Mesenteric fat pad (tissue), 1 donor: ENCODE measurements around the gene TBC1D1. TPM values are rescaled to one million over a fixed set of nuclear protein-coding genes. Genes with fewer than 3 reads are reported as not detected.

Source experiments
- DNase-seq: peaks from one replicate; pipeline ENCODE4 v3.0.0-alpha.2; 2020; ENCODE audit warnings: low spot score
- total RNA-seq: library from RNA; stranded (reverse); fragmentation: NEBNext Ultra II Directional; extraction: Animal tissue kit (Norgen Biotek cat#: 25700); gene quantifications from one replicate; pipeline ENCODE4 v1.2.1, GENCODE V29; 2021
- donor health status: DM: yes; HTN: yes; CAD: no.

TBC1D1 gene
- total RNA-seq, 1 donor from 2014 or later, result 45.3 TPM

DNA sequence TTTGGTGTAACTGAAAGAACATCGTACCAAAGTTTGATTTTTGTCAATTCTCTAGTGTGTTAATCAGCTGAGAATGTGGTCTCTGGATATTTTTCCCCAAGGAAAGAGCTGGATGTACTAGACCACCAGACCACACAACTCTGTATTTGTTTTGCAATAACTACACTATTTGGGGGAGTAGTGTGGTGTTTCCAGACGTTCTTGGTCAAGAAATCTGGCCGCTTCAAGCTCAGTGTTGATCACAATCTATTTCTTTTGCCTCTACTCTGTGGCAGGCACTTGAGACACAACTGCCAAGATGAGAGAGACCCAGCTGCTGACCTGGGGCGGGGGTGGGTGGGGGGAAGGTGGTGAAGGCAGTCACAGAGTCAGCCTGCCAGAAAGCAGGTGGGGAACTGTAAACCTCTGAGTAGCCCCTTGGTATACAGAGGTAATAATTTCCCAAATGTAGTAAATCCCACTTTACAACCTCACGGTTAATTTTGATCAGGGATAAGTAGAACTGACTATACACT, 99.9 kb downstream of the TBC1D1 start:
- no peak for DNase-seq

DNA sequence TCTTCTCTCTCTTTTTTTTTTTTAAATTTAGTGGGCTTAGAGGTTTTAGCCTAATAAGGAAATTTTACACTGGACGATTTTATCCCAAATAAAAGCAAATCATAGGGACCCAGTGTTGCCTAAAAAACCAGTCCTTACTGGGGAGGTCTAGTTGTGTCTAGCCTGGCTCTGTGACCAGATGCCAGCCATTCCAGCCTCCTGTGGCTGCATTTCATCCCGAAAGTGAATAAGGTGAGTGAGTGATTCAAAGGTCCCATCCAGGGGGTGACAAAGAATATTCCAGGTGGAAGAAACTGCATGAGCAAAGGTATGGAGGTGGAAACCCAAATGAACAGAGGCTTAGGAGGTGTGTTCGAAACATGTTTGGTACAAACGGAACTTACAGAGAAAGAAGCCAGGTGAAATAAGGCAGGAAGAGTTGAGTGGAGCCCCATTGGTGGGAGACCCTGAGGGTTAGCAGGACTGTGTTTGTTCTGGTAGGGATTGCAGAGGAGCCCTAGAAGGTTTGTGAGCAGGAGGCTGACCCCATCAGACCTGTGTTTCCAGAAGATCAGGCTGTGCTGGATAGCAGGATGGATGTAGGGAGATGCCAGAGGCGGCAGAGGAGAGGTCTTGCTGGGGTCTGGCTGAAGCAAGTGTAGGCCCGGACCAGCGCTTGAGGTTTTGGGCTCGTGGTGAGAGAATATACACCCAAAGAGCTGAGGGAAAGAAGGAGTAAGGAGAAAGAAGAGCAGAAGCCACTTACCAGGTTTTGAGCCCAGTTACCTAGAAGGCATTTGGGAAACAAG, 100.9 kb downstream of the TBC1D1 start:
- no peak for DNase-seq

DNA sequence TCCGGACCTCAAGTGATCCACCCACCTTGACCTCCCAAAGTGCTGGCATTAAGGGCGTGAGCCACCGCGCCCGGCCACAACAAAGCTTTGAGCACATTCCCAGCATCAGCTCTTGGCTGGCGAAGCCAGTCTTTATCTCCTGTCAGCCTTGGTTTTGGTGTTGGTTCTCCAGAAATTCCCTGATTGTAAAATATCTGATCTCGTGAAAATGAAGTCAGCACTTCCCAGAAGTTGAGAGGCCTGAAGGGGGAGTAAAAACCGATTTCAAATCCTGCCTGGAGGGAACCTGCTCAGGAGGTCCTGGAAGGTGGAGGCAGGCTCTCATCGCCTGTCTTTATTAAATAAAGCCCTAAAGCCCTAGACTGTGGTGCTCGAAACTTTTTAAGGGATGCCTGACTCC, 102.9 kb downstream of the TBC1D1 start:
- no peak for DNase-seq

DNA sequence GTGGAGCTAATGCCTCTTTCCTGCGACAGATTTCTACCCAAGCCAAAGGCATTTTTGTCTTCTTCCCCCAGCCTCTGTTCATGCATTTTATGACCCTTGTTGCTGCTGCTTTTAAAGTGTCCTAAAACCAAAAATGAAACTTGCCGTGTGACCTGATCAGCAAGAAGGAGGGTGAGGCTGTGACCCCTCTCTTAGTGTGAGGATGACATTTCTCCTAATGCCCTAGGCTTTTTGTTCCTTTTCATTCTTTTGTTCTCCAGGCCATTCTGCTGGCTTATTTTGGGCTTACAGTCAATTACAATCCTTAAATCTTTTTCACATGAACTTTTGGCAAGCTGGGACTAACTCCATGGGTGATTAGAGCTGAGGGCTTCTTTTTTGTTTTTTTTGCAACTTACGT, 103.7 kb downstream of the TBC1D1 start:
- DNase-seq, result no peak

DNA sequence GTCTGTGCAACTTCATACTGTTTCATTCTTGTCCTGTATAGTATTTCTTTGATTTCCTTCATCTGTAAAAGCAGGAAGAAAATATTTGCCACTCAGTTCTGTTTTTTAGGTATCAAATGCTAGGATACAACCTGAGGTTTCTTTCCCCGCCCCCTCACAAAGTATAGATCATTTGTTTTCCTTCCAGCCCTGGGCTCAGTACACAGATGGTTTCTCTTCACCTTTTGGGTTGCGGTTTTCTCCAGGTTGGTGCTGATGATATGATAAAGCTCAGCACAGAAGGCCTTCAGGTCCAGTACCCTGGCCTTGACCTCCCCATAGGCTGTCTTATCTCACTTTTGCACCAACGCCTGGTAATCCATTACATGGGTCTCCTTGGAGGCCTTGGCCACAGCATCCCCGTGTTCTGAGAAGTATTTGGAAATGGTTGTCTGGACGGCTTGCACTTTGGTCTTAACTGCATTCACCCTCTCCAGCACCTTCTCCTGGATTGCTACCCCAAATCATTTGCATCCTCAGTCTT, 104.5 kb downstream of the TBC1D1 start:
- no peak for DNase-seq

DNA sequence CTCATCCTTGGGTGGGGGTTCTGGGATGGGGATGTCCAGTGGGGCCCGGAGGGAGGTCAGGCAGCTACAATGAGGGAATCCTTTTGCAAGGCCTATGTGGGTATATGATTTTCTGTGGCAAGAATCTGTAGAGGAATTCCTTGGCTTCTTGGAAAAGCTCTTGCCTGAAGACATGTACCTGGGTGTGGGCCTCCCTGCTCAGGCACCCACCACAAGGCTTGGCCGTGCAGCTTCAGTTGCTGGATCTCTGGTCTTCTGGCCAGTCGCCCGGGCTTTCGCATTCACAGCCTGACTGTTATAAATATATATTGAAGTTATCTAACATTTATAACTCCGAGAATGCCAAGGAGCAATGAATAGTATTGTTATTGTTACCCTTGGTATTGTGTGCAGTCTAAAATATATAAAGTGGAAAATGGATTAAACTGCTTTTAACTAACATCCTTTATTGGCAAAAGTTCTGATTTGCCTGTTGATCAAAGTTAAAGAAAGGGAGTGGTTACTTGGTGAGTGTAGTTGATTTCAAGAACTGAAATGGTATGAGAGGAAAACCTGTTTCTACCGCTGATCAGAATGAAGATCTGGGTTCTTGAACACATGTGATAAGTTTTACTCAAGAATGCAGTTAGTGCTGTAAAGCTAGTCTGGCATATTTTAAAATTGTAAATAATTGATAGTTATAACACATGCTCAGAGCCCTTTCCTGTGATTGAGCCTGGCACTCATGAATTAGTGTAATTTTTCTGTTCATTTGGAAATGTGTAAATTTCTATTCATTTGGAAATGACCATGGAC, 105.3 kb downstream of the TBC1D1 start:
- no peak for DNase-seq

DNA sequence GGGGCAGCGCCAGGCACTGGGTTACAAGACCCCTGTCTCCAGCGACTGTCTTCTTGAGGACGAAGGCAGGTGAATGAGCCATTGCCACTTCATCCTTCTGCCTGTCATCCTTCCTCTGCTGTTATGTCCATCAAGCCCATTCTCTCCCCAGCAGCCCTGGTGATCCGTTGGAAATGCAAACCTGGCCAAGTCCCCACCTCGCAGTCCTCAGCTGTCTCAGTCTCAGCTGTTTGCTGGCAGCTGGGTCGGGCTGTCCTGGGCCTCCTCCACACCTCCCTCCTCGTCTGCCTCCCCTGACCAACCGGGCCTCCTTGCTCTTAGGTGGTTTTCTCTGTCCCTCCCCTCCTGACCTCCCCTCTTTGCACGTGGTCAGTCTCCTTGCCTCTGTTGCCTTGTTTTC, 107.3 kb downstream of the TBC1D1 start:
- DNase-seq, result no peak

DNA sequence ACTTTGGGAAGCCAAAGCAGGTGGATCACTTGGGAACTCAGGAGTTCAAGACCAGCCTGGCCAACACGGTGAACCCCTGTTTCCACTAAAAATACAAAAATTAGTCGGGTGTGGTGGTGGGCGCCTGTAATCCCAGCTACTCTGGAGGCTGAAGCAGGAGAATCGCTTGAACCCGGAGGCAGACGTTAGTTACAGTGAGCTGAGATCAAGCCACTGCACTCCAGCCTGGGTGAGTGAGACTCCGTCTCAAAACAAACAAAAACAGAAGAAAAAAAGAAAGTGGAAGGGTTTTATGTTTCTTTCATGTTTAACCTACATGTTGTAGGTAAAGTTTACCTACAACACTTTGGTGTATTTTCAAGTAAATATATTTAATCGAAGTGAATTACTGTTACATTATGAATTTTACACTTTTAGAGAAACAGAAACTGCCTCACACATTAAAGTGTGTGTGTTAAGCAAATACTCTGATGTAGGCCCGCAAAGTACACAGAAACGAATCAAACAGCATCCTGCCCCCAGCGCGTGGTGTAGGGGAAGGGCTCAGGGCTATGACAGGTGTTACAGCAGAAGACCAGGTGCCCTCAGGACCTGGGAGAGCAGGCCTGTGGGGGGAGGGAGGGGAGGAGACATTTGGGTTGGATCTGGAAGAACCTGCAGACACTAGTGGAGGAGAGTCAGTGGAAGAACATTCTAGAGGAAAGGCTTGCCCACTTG, 108.3 kb downstream of the TBC1D1 start:
- no peak for DNase-seq

DNA sequence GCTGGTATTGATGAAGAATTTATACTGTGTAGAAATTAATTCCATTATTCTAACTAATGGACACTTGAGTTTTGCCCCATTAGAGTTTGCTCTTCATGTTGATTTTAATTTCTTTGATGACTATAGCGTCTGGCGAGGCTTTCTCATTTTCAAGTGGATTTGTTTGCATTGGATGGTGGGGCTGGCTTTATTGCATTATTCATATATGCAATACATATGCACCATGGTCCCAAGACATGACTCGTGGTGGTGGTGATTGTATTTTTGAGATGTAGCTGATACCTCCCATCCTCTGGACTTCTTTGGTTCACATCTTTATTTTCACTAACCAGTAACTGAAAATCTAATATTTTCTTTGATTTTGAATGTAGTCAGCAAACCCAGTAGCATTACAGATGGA, 109.1 kb downstream of the TBC1D1 start:
- DNase-seq, result no peak

DNA sequence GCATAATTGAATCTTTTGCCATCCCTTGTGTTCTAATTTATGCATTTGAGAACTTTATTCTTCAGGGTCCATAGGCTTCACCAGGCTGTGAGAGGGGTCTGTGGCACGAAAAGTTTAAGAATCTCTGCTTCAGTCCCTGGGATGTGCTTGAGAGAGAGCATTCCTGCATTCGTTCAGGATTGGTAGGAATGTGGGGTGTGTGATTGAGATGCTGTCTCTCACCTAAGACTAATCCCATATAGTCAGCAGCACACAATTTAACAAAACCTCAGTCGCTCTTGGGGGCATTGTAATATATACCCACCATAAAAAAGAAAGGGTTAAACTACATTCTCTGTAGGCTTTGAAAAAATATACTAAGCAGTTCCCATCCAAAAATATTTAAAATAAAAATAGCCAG, 111.0 kb downstream of the TBC1D1 start:
- DNase-seq, result no peak

DNA sequence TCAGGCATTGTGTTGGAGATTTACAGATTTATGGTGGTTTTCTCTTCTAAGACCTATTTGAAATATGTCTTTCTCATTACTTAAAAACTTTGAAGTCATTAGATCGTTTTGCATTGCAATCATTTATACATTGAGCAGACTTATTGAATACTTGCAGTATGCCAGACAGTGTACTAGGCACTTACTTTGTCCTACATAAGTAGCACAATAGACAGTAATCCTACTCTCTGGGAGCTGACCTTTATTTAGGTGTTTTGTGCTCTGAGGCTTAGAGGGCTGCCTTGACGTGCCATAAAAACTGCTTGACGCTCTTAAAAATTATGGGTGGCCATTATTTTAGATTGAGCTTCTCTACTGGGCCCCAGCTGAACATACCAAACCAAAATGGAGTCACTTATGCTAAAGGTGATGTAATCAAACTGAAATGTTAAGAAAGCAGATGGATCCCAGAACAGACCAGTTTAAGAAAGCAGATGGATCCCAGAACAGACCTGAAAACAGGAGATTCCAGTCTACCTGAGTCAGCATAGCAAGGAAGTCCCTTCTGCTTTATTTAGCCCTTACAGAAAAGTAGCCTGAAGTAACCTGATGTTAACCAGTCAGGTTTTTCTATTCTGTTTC, 111.7 kb downstream of the TBC1D1 start:
- DNase-seq, result no peak

DNA sequence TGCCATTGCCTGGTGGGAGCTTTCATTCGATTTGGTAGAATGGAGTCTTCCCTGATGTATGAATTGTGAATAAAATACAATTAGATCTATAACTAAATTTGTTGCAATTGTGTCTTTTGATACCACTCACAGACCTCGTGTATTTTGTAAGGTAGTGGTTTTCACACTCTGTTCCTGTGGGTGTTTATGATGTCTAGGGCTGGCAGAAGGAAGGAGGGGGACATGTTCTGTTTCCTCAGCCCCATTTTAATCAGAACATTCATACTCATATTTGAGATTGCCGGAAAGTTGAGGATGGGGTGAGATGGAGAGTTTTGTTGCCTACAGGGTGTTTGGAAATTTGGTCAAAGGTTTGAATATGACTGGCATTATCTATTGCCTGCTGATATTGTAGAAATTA, 112.2 kb downstream of the TBC1D1 start:
- DNase-seq, result no peak

DNA sequence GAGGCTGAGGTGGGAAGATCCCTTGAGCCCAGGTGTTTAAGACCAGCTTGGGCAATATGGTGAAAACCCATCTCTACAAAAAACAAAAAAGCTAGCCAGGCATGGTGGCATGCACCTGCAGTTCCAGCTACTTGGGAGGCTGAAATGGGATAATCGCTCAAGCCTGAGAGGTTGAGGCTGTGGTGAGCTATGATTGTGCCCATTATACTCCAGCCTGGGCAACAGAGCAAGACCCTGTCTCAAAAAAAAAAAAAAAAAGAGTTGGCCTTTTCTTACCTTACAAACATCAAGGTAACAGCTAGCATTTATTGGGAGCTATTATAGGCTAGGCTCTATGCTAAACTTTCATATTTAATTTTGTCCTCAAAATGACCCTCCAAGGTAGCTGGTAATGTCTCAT, 112.7 kb downstream of the TBC1D1 start:
- no peak for DNase-seq

DNA sequence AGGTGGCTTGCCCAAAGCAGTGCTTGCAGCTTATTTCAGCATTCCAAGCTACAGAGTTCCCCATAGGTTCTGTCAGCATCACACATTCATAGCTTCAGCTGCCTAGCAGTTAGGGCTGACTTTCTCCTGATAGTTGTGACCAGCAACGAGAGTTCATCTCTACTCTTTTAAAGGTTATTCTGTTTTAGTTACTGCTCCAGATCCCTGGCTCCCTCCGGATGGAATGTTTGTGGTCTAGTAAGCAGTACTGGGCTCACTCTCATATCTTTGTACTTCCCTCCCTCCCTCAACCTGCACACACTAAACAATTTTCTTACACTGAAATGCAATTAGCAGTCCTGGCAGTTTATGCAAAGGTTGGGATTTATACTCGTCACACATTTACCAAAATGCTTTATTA, 113.2 kb downstream of the TBC1D1 start:
- DNase-seq, result no peak

DNA sequence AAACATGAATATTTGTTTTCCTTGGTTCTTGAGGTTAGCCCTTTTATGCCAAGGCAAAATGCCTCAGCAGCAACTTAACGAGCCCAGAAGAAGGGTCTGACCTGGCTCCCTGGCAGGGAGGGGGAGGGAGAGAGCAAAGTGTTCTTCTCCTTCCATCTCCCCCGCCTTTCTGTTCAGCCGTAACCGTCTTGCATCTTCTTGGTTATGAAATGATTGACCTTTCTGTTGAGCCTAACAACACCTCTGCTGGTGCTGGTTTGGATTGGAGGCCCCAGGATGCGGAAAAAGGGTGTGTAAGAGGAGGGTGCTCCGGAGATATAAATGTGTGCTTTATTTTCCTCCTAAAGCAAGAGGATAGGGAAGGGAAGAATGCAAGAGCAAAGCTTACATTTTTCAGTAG, 114.0 kb downstream of the TBC1D1 start:
- no peak for DNase-seq

DNA sequence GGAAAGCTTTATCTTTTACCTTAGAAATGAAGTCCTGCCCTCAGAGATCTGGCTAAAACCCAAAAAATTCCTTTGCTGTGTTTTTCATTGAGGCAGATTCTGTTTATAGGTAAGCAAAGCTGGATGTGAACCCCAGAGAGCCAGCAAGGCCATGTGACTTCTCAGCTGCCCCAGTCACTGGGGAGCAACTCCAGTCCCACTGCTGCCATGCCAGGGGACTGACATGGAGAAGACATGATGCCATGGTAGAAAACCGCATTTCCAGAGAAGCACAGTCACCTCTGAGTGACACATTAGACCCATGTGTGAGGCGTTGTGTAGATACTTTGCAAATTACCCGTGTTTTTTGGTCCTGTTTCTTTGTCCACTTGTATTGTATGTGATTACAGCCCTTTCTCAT, 114.8 kb downstream of the TBC1D1 start:
- DNase-seq, result no peak

DNA sequence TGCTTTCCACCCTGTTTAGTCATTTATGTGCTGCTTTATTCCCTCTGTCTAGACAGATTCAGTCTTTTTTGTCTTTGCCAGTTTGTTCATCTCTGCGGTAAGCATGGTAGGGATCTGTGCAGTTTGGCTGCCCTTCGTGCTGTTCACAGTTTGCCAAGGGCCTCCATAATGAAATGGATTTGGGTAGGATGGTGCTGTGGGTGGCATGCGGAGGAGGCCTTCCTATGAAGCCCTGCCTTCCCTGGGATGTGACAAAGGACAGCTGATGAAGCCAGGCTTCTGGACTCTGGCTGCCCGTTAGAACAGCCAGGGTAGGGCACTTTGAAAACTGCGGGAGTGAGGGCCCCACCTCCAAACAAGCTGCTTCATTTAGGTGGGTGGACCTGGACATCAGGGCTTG, 116.8 kb downstream of the TBC1D1 start:
- no peak for DNase-seq

DNA sequence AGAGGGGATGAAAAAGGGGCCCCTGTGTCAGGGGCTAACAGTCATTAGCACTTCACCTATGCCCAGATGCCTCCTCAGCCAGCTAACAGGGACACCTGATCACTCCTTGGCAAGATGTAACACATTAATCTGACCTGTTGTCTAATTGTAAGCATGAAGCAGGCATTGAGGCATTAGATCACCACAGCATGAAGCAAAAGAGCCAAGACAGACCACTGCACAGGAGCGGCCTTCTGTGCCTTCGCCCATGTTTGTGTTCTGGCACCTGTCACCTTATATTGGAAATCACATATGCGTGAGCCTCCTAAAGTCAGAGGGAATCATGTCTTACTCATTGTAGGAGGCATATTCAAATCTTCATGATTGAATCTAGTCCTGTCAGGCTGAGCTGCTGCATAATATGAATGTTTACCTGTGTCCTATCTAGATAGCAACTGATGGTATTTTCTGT, 117.7 kb downstream of the TBC1D1 start:
- DNase-seq, result no peak

DNA sequence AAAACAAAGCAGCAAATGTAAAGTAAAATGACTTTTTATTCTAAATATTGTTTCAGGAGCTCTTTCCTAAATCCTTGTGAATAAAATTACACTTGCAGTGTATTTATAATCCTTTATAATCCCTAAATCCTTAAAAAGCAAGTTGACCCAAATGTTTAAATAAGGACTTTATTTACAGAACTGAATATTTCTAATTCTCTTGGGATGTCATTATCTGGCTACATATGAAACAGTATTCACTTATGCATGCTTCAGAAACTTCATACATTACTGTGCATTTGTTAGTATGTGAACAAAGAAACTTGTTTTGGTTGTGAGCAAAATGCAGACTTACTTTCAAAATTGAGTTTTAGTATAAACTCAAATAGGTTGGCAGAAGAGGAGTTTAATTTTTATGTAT, 118.5 kb downstream of the TBC1D1 start:
- DNase-seq, result no peak

DNA sequence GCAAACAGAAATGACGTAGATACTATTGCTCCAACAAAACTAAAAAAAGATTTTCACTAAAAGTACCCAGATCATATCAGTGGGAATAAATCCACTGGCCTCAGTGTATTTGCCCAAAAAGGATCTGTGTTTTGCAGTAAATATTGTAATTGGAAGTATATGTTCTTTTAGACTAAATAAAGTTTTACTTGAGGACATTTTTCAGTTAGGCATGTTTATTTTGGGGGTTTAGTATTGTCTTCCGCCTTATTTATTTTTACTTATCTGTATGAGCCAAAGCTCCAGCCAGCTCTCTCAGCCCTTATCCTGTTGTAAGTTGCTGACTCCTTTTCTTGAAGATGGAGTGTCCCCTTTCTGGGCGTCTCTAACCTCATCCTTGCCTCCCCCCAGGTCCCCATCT, 119.1 kb downstream of the TBC1D1 start:
- no peak for DNase-seq

DNA sequence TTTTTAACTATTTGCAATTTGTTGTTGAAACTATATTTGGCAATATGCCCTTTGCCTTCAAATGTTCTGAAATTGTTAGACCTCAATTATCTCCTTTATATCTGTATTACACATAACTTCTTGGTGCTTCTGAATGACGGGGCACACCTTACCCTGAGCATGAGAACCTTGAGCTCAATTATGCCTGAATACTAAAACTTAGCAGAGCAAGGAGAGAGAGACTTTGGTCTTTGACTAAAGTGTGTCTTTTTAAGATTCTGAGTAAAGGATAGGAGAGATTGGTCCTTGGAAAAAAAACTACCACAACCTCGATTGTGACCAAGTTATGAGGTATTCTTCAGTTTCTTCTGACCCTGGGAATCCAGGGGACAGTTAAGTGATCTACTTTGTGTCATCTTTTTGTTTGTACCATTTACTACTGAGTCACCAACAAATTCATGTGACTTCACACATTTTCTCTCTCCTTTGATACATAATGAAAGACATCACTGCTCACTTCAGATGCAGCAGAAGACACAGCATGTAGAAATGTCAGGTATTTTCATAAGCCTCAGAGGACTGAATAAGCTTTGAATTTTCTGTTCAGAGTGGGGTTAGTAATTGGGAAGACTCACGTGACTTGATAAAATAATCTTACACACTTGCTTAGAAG, 120.8 kb downstream of the TBC1D1 start:
- DNase-seq, result no peak
